Amniotic stem cell (primary cell): ENCODE results near the gene SLC38A7.
A peak's percentile ranks its signal among the peaks of the same experiment; 100 is the strongest.

ENCODE experiments used
- DNase-seq: peaks from one replicate; lab custom pipeline; 2025; lab: John Stamatoyannopoulos, UW

Gene SLC38A7

GRCh38 chr16:58636466-58636865 lies 48.1 kb downstream of the SLC38A7 start:
- no peak for DNase-seq

- DNase-seq: no peak
Measured at GRCh38 chr16:58635502-58635901, 49.1 kb downstream of the SLC38A7 start.

GRCh38 chr16:58634265-58634802 lies 50.2 kb downstream of the SLC38A7 start:
- no peak for DNase-seq

GRCh38 chr16:58629733-58630640 lies 54.6 kb downstream of the SLC38A7 start, which contains the start of gene CNOT1:
CNOT1 (minus strand) TSS chr16:58629826; CDS start chr16:58599337, 30,489 bp downstream.
- DNase-seq: peak; percentile 98

GRCh38 chr16:58628845-58629732 lies 55.5 kb downstream of the SLC38A7 start:
- no peak for DNase-seq

GRCh38 chr16:58624209-58624608 lies 60.4 kb downstream of the SLC38A7 start:
- DNase-seq: no peak

GRCh38 chr16:58620396-58620795 lies 64.2 kb downstream of the SLC38A7 start:
- no peak for DNase-seq

GRCh38 chr16:58615280-58615679 lies 69.3 kb downstream of the SLC38A7 start:
- DNase-seq: no peak
